Smooth muscle cell (in vitro differentiated cells): ENCODE data around the gene ADCK2. TPM values are rescaled to one million over a fixed set of nuclear protein-coding genes. Genes with fewer than 3 reads are reported as not detected.

ENCODE experiments used
- DNase-seq: peaks from one replicate; lab custom pipeline; 2025; ENCODE audit not compliant: unreplicated experiment; lab: John Stamatoyannopoulos, UW
- H2AFZ ChIP-seq: fragments of 200-600 bp; sonication (generic); 2 replicates; pipeline ENCODE4 v1.6.0; 2016; ENCODE audit warnings: antibody characterized with exemption, low read depth, mild to moderate bottlenecking
- H3F3A ChIP-seq: fragments of 200-600 bp; sonication (generic); 2 replicates; pipeline ENCODE4 v1.6.0; 2017; ENCODE audit warnings: antibody characterized with exemption, low read depth
- H3K27ac ChIP-seq: fragments of 200-600 bp; sonication (generic); 2 replicates; pipeline ENCODE4 v1.5.1; 2016; ENCODE audit warnings: low read depth, mild to moderate bottlenecking
- H3K27me3 ChIP-seq: fragments of 200-600 bp; sonication (generic); 2 replicates; pipeline ENCODE4 v1.6.1; 2016; ENCODE audit warnings: low read depth, mild to moderate bottlenecking
- H3K36me3 ChIP-seq: fragments of 200-600 bp; sonication (generic); 2 replicates; pipeline ENCODE4 v1.5.1; 2016; ENCODE audit warnings: low read depth
- H3K4me1 ChIP-seq: fragments of 200-600 bp; sonication (generic); 2 replicates; pipeline ENCODE4 v1.5.1; 2016; ENCODE audit warnings: low read depth
- H3K4me2 ChIP-seq: fragments of 200-600 bp; sonication (generic); 2 replicates; pipeline ENCODE4 v1.6.0; 2016; ENCODE audit warnings: mild to moderate bottlenecking
- H3K4me3 ChIP-seq: fragments of 200-600 bp; sonication (generic); 2 replicates; pipeline ENCODE4 v1.5.1; 2016; ENCODE audit warnings: mild to moderate bottlenecking
- H3K79me2 ChIP-seq: fragments of 200-600 bp; sonication (generic); 2 replicates; pipeline ENCODE4 v1.6.0; 2016; ENCODE audit warnings: low read depth, mild to moderate bottlenecking
- H3K9ac ChIP-seq: fragments of 200-600 bp; sonication (generic); 2 replicates; pipeline ENCODE4 v1.6.0; 2016; ENCODE audit warnings: low read depth
- H3K9me3 ChIP-seq: fragments of 200-600 bp; sonication (generic); replicated peaks from 2 replicates; pipeline ENCODE4 v1.5.1; 2016; ENCODE audit warnings: low read depth
- H4K20me1 ChIP-seq: fragments of 200-600 bp; sonication (generic); 2 replicates; pipeline ENCODE4 v1.6.0; 2016; ENCODE audit warnings: low read depth
- WGBS: methylation state at CpG from one replicate; pipeline ENCODE4 v1.1.7; 2016; ENCODE audit warnings: low lambda C conversion rate; 5-methylcytosine and 5-hydroxymethylcytosine counted together
- polyA plus RNA-seq: library from polyadenylated mRNA; unstranded; fragments of >200 nt; fragmentation: Nextera tagmentation; extraction: Ambion mirVana; gene quantifications from 2 replicates; pipeline ENCODE4 v1.2.1, GENCODE V29; 2016
- total RNA-seq: library from RNA; depleted of rRNA; stranded (reverse); fragments of >200 nt; gene quantifications from 2 replicates; pipeline ENCODE4 v1.2.3, GENCODE V29; 2014
- TF ChIP-seq, protein P1 (sequence below): fragments of 200-600 bp; sonication (generic); IDR thresholded peaks from 2 replicates; pipeline ENCODE4 v1.5.1; 2017; ENCODE audit warnings: borderline replicate concordance, mild to moderate bottlenecking, antibody characterized with exemption; ENCODE audit not compliant: insufficient read depth, poor library complexity, severe bottlenecking

ADCK2 gene
- total and polyA plus RNA-seq, 2 experiments from 2014 or later = 8.0 to 10.5 TPM

DNA sequence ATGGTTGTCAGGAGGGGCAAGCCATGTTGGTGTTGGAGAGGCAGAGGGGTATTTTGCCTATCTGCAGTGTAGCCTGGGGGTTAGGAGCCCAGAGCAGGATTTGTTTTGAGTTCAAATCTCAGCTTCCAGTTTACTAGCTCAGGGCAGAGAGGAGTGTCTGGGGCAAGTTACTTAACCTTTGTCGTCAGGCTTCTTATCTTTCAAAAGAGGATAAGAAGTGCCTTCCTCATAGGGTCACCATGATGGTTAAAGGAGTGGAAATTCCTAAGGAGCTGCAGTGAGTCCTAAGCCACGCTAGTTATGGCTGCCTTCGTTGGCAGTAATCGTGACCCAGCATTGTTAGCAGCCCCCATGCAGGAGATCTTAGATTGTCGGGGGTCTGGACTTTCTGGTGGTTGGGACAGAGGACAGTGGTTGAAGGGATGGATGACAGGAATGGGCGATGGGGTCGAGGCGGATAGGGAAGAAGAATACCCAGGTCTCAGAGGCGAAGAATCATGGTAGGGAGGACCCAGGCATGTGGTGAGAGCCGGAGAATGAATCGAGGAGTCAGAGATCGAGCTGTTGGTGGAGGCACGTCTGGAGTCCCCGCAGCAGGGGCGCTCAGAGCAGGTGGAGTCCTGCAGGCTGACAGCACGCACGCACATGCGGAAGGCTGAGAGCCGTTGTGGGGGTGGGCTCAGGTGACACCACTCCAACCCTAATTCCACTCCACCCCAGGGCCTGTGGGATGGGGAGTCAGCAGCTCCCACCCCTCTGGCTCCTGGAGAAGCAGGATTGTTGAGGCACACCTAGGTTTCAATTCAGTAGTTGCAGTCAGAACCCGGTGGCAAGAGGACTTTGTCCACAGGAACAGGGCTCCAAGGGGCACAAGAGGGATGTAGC lies 11.6 kb downstream of the ADCK2 start:
- no peaks in the 10 kb centered on the region for H3F3A ChIP-seq
- no peaks in the 10 kb centered on the region for H3K79me2 ChIP-seq
- peaks cover 9% of the 10 kb centered on the region for H3K4me1 ChIP-seq
- no peak overlapping the region for H3K9ac ChIP-seq
- no peak for DNase-seq
- no peaks in the 10 kb centered on the region for H4K20me1 ChIP-seq
- no peak overlapping the region for H3K4me2 ChIP-seq
- TF ChIP-seq, protein P1, sequence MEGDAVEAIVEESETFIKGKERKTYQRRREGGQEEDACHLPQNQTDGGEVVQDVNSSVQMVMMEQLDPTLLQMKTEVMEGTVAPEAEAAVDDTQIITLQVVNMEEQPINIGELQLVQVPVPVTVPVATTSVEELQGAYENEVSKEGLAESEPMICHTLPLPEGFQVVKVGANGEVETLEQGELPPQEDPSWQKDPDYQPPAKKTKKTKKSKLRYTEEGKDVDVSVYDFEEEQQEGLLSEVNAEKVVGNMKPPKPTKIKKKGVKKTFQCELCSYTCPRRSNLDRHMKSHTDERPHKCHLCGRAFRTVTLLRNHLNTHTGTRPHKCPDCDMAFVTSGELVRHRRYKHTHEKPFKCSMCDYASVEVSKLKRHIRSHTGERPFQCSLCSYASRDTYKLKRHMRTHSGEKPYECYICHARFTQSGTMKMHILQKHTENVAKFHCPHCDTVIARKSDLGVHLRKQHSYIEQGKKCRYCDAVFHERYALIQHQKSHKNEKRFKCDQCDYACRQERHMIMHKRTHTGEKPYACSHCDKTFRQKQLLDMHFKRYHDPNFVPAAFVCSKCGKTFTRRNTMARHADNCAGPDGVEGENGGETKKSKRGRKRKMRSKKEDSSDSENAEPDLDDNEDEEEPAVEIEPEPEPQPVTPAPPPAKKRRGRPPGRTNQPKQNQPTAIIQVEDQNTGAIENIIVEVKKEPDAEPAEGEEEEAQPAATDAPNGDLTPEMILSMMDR = no peak
- WGBS = 87% methylated on average over 20 of the region's 20 CpGs
- H2AFZ ChIP-seq = no peak overlapping the region
- no peak overlapping the region for H3K4me3 ChIP-seq
- H3K27ac ChIP-seq = no peak overlapping the region
- H3K27me3 ChIP-seq = no peaks in the 10 kb centered on the region
- H3K36me3 ChIP-seq = no peaks in the 10 kb centered on the region
- H3K9me3 ChIP-seq = no peaks in the 10 kb centered on the region

DNA sequence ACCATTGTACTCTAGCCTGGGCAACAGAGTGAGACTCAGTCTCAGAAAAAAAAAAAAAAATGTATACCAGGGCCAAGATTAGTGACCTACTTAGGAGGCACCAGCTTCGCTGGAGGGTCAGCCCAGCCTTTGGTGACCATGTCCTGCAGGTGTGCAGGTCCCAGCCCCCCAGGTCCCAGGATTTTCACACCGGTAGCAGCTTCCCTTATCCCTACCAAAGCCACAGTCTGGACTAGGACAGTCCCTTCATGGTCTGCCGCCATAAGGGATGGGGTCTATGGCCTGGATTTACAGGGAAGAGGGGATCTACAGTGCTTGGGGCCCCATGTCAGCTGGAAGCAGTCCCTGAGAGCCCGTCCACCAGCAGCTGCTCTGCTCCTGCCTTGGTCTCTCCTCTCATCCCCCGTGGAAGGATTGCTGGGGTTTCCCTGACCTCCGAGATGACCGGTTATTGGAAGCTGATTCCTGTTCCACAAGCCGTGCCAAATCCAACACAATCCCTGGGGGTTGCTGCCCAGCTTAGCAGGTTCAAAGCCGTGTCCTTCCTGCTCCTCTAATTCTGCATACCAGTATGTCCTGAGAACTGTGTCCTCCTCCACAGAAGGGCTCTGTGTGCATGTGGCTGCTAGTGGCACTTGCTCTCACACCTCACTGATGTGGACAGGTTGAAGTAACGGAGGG lies 12.8 kb downstream of the ADCK2 start:
- Histone ChIP-seq H3K79me2 (no peaks in the 10 kb centered on the region), H3K4me3 (no peak overlapping the region), H3K9ac (no peak overlapping the region), H3K27me3 (no peaks in the 10 kb centered on the region), H3K27ac (no peak overlapping the region), H3K36me3 (no peaks in the 10 kb centered on the region), H3K4me2 (no peak overlapping the region), H3F3A (no peaks in the 10 kb centered on the region), H4K20me1 (no peaks in the 10 kb centered on the region), H3K4me1 (peaks cover 9% of the 10 kb centered on the region), H2AFZ (no peak overlapping the region), H3K9me3 (no peaks in the 10 kb centered on the region)
- 96% methylated on average over 10 of the region's 10 CpGs for WGBS
- TF ChIP-seq, protein P1 = no peak
- no peak for DNase-seq

DNA sequence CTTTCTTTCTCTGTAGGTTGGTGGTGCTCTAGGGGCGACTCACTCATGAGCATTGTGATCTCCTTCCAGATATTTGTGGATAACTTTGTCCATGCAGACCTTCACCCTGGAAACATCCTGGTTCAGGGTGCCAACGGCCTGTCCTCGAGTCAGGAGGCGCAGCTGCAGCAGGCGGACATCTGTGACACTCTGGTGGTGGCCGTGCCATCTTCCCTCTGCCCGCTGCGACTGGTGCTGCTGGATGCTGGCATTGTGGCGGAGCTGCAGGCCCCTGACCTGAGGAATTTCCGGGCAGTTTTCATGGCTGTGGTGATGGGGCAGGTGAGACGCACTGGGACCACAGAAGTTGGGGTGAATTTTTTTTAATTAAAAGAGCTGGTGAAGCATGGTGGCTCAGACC lies 14.2 kb downstream of the ADCK2 start:
- H3K9ac ChIP-seq = no peak overlapping the region
- H3K4me2 ChIP-seq = no peak overlapping the region
- peaks cover 9% of the 10 kb centered on the region for H3K4me1 ChIP-seq
- H3F3A ChIP-seq = no peaks in the 10 kb centered on the region
- no peak for DNase-seq
- no peak overlapping the region for H3K27ac ChIP-seq
- no peaks in the 10 kb centered on the region for H3K36me3 ChIP-seq
- H3K9me3 ChIP-seq = no peaks in the 10 kb centered on the region
- TF ChIP-seq, protein P1 = no peak
- no peaks in the 10 kb centered on the region for H3K79me2 ChIP-seq
- H3K27me3 ChIP-seq = no peaks in the 10 kb centered on the region
- no peak overlapping the region for H3K4me3 ChIP-seq
- no peaks in the 10 kb centered on the region for H4K20me1 ChIP-seq
- no peak overlapping the region for H2AFZ ChIP-seq
- 94% methylated on average over 11 of the region's 11 CpGs for WGBS
